Measurements from ENCODE around the gene LTB.
"Not testable (repeated sequence)": the region's sequence is repeated elsewhere in the genome, so short reads cannot be mapped to it uniquely, and the experiment has no call there.

Gene LTB

GRCh38 chr6:31575335-31575901 lies 6.8 kb downstream of the LTB start, which contains the start of gene TNF:
TSS of gene TNF (plus strand) at chr6:31575565. CDS start at chr6:31575742, 177 bp downstream.
- no peak for DNase-seq (ENCODE audit: low read depth)

GRCh38 chr6:31574106-31575061 lies 7.8 kb downstream of the LTB start:
- DNase-seq (ENCODE audit: low read depth): no peak

- DNase-seq (ENCODE audit: low read depth): no peak
These were observed 8.8 kb downstream of the LTB start for GRCh38 chr6:31573239-31574105.

GRCh38 chr6:31572041-31572911 lies 9.9 kb downstream of the LTB start, which contains the start of gene LTA:
TSS of gene LTA (plus strand) at chr6:31572289. CDS start at chr6:31572743, 454 bp downstream.
- DNase-seq (ENCODE audit: low read depth): no peak

GRCh38 chr6:31569861-31570536 lies 12.2 kb downstream of the LTB start:
- no peak for DNase-seq (ENCODE audit: low read depth)

- no peak for DNase-seq (ENCODE audit: low read depth)
These were observed 13.7 kb downstream of the LTB start for GRCh38 chr6:31568537-31568961.

GRCh38 chr6:31567531-31568370 lies 14.5 kb downstream of the LTB start:
- DNase-seq (ENCODE audit: low read depth): no peak

- DNase-seq (ENCODE audit: low read depth): no peak
These were observed 21.5 kb downstream of the LTB start for GRCh38 chr6:31560697-31561058.

- DNase-seq (ENCODE audit: low read depth): no peak
These were observed 22.1 kb downstream of the LTB start for GRCh38 chr6:31559958-31560696.

- no peak for DNase-seq (ENCODE audit: low read depth)
These were observed 22.6 kb downstream of the LTB start for GRCh38 chr6:31559606-31559957.

GRCh38 chr6:31558631-31559500 lies 23.4 kb downstream of the LTB start:
- DNase-seq (ENCODE audit: low read depth): no peak

GRCh38 chr6:31558318-31558625 lies 24.0 kb downstream of the LTB start:
- DNase-seq (ENCODE audit: low read depth): no peak

GRCh38 chr6:31557443-31558317 lies 24.5 kb downstream of the LTB start:
- DNase-seq (ENCODE audit: low read depth): no peak

GRCh38 chr6:31556307-31556706 lies 25.9 kb downstream of the LTB start:
- no peak for DNase-seq (ENCODE audit: low read depth)

GRCh38 chr6:31551371-31551770 lies 30.9 kb downstream of the LTB start:
- not testable (repeated sequence) for DNase-seq (ENCODE audit: low read depth)

- DNase-seq (ENCODE audit: low read depth): no peak
These were observed 33.7 kb downstream of the LTB start for GRCh38 chr6:31548544-31548873.

GRCh38 chr6:31547727-31548543 lies 34.3 kb downstream of the LTB start:
- DNase-seq (ENCODE audit: low read depth): no peak
